C4-2B (cell line): ENCODE measurements around the gene OGFOD1.

Experiments used
- ZFX ChIP-seq: fragments of 450-650 bp; IDR thresholded peaks from 2 replicates; pipeline ENCODE4 v1.6.1; 2017
- TF ChIP-seq, protein P1 (sequence below): fragments of 450-650 bp; conservative IDR thresholded peaks from 2 replicates; pipeline ENCODE4 v1.5.1; 2017; ENCODE audit warnings: mild to moderate bottlenecking

DNA sequence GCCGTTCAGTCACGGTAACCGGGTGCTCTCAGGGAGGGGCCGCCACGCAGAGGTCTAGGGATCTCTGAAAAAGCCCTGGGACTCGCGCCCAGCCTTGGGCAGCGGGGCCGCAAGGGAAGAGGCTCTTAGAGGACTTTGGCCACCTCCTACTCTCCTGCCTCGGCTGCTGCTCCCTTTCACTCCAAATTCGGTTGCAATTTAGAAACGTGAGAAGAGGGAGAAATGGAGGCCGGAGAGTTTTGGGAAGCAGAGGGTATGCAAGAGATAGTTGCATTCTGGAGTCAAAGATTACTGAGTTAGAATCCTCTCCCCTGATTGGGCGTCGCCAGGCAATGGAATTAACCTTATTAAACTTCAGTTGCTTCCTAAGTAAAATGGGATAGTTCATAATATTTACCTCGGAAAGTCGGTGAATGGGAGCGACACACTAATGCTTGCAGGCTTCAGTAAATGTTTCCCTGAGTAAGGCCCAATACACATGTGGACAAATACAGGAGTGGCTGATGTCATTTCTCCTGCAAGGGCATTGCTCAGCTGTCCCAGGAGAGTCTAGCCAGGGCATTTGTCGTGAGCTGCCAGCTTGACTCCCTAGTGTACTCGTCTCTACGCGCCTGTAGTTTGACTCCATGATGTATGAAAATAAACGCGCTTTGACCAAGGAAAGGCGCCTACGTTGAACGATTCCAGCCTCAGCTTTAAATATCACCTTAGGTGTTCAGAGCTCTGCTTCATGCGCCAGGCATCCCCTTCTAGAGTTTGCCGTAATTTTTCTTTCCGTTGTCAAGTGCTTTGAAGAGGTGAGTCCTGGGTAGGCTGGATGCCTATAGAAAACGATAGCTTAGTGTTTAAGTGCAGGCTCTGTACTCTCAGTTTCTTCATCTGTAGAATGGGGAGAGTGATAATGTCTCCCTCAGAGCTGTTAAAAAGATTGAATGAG lies 667 bp downstream of the OGFOD1 start:
- TF ChIP-seq, protein P1, sequence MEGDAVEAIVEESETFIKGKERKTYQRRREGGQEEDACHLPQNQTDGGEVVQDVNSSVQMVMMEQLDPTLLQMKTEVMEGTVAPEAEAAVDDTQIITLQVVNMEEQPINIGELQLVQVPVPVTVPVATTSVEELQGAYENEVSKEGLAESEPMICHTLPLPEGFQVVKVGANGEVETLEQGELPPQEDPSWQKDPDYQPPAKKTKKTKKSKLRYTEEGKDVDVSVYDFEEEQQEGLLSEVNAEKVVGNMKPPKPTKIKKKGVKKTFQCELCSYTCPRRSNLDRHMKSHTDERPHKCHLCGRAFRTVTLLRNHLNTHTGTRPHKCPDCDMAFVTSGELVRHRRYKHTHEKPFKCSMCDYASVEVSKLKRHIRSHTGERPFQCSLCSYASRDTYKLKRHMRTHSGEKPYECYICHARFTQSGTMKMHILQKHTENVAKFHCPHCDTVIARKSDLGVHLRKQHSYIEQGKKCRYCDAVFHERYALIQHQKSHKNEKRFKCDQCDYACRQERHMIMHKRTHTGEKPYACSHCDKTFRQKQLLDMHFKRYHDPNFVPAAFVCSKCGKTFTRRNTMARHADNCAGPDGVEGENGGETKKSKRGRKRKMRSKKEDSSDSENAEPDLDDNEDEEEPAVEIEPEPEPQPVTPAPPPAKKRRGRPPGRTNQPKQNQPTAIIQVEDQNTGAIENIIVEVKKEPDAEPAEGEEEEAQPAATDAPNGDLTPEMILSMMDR: no peak
- TF ChIP-seq ZFX: no peak
